HepG2 (cell line): Measurements from ENCODE around the gene NECAP2. TPM values are rescaled to one million over a fixed set of nuclear protein-coding genes. Genes with fewer than 3 reads are reported as not detected.

Source experiments
- EP300 ChIP-seq, 3 experiments: sonication (generic) in 1 of 3; formaldehyde crosslinking in 1 of 3; IDR thresholded peaks; 2 replicates each; pipeline versions ENCODE4 v1.5.1 to v1.6.1; 2011 to 2020; ENCODE audit warnings: low read depth in 2 of 3, low read length in 2 of 3, borderline replicate concordance in 1 of 3, improper control_type of control experiment in 1 of 3, mild to moderate bottlenecking in 1 of 3, missing genetic modification reagents in 1 of 3, moderate library complexity in 1 of 3
- IRF9 ChIP-seq: sonication (generic); formaldehyde crosslinking; IDR thresholded peaks from 2 replicates; pipeline ENCODE4 v1.8.0; 2022; ENCODE audit warnings: missing genetic modification reagents, mild to moderate bottlenecking, borderline replicate concordance
- ISX ChIP-seq: sonication (generic); formaldehyde crosslinking; conservative IDR thresholded peaks from 2 replicates; pipeline ENCODE4 v1.5.0; 2020; ENCODE audit warnings: missing genetic modification reagents
- KDM5A ChIP-seq: fragments of 200-600 bp; sonication (generic); IDR thresholded peaks from 2 replicates; pipeline ENCODE4 v1.7.0; 2018; ENCODE audit warnings: antibody characterized with exemption, mild to moderate bottlenecking, low read length, borderline replicate concordance
- KLF6 ChIP-seq: IDR thresholded peaks from 2 replicates; pipeline ENCODE4 v1.8.0; 2016; ENCODE audit warnings: missing biosample characterization, missing genetic modification reagents
- MBD4 ChIP-seq: IDR thresholded peaks from 2 replicates; pipeline ENCODE4 v1.6.1; 2012; ENCODE audit warnings: low read length, inconsistent platforms, borderline replicate concordance
- PRPF4 ChIP-seq: fragments of 200-400 bp; formaldehyde crosslinking; IDR thresholded peaks from 2 replicates; pipeline ENCODE4 v1.6.1; 2016; ENCODE audit warnings: low read length, low read depth; ENCODE audit not compliant: poor library complexity, severe bottlenecking
- RAD21 ChIP-seq: fragments of 450-650 bp; formaldehyde crosslinking; IDR thresholded peaks from 2 replicates; pipeline ENCODE4 v1.5.0; 2020; ENCODE audit warnings: mild to moderate bottlenecking
- REPIN1 ChIP-seq: sonication (generic); formaldehyde crosslinking; IDR thresholded peaks from 2 replicates; pipeline ENCODE4 v1.8.0; 2022; ENCODE audit warnings: missing genetic modification reagents, low read depth, mild to moderate bottlenecking, borderline replicate concordance
- SMC3 ChIP-seq: IDR thresholded peaks from 2 replicates; pipeline ENCODE4 v1.6.1; 2011; ENCODE audit warnings: low read length, improper control_type of control experiment
- SP140L ChIP-seq: sonication (generic); formaldehyde crosslinking; IDR thresholded peaks from 2 replicates; pipeline ENCODE4 v1.4.0; 2020; ENCODE audit warnings: missing genetic modification reagents, borderline replicate concordance
- SRSF1 ChIP-seq: fragments of 200-400 bp; formaldehyde crosslinking; optimal IDR thresholded peaks from 2 replicates; pipeline ENCODE3; 2017; ENCODE audit warnings: mild to moderate bottlenecking, low read depth, low read length, moderate library complexity
- ZBTB14 ChIP-seq: sonication (generic); formaldehyde crosslinking; IDR thresholded peaks from 2 replicates; pipeline ENCODE4 v1.4.0; 2020; ENCODE audit warnings: missing genetic modification reagents
- ZBTB8A ChIP-seq: sonication (generic); formaldehyde crosslinking; IDR thresholded peaks from 2 replicates; pipeline ENCODE4 v1.4.0; 2020; ENCODE audit warnings: mild to moderate bottlenecking, low read depth, missing genetic modification reagents, borderline replicate concordance
- ZNF24 ChIP-seq: fragments of 450-650 bp; IDR thresholded peaks from 2 replicates; pipeline ENCODE4 v1.6.1; 2017; ENCODE audit warnings: antibody characterized with exemption, mild to moderate bottlenecking
- ZNF569 ChIP-seq: sonication (generic); formaldehyde crosslinking; IDR thresholded peaks from 2 replicates; pipeline ENCODE4 v1.5.0; 2020; ENCODE audit warnings: mild to moderate bottlenecking, missing genetic modification reagents, moderate library complexity, borderline replicate concordance
- ZNF629 ChIP-seq: sonication (generic); formaldehyde crosslinking; conservative IDR thresholded peaks from 2 replicates; pipeline ENCODE4 v1.5.0; 2020; ENCODE audit warnings: missing genetic modification reagents
- ZNF660 ChIP-seq: sonication (generic); formaldehyde crosslinking; IDR thresholded peaks from 2 replicates; pipeline ENCODE4 v1.5.1; 2020; ENCODE audit warnings: mild to moderate bottlenecking, low read depth, missing genetic modification reagents, borderline replicate concordance
- ZNF691 ChIP-seq: sonication (generic); formaldehyde crosslinking; IDR thresholded peaks from 2 replicates; pipeline ENCODE4 v1.4.0; 2020; ENCODE audit warnings: missing genetic modification reagents, low read depth, mild to moderate bottlenecking, borderline replicate concordance
- ZNF777 ChIP-seq: sonication (generic); formaldehyde crosslinking; IDR thresholded peaks from 2 replicates; pipeline ENCODE4 v1.4.0; 2020; ENCODE audit warnings: missing genetic modification reagents
- polyA plus RNA-seq, 8 experiments: library from polyadenylated mRNA; depleted of rRNA in 3 of 8; stranded (reverse) in 7 of 8; unstranded in 1 of 8; fragments of >200 nt; fragmentation: Illumina TruSeq in 4 of 8; extraction: Trizol in 4 of 8; gene quantifications; 2 replicates each; pipeline versions ENCODE4 v1.2.1 to v1.2.3, GENCODE V29; 2011 to 2016; ENCODE audit warnings: low read depth in 4 of 8, missing spikeins in 1 of 8, mixed read lengths in 1 of 8; ENCODE audit not compliant: insufficient read depth in 1 of 8
- total RNA-seq, 5 experiments: library from RNA; depleted of rRNA; stranded (reverse); fragments of >200 nt; fragmentation: Illumina TruSeq; extraction: Trizol; gene quantifications; 2 replicates each; pipeline ENCODE4 v1.2.3, GENCODE V29; 2016; ENCODE audit warnings: low read depth in 1 of 5
- TF ChIP-seq, protein P1 (sequence below): sonication (generic); formaldehyde crosslinking; IDR thresholded peaks from 2 replicates; pipeline ENCODE4 v1.5.0; 2020; ENCODE audit warnings: missing genetic modification reagents
- TF ChIP-seq, protein P2 (sequence below): fragments of 450-650 bp; IDR thresholded peaks from 2 replicates; pipeline ENCODE4 v1.6.1; 2016

NECAP2 gene
- total and polyA plus RNA-seq, 2 of the 13 experiments (the other 11 are each of a cell fraction or from before 2014, with no cell fraction given): 38.5 to 52.3 TPM

DNA sequence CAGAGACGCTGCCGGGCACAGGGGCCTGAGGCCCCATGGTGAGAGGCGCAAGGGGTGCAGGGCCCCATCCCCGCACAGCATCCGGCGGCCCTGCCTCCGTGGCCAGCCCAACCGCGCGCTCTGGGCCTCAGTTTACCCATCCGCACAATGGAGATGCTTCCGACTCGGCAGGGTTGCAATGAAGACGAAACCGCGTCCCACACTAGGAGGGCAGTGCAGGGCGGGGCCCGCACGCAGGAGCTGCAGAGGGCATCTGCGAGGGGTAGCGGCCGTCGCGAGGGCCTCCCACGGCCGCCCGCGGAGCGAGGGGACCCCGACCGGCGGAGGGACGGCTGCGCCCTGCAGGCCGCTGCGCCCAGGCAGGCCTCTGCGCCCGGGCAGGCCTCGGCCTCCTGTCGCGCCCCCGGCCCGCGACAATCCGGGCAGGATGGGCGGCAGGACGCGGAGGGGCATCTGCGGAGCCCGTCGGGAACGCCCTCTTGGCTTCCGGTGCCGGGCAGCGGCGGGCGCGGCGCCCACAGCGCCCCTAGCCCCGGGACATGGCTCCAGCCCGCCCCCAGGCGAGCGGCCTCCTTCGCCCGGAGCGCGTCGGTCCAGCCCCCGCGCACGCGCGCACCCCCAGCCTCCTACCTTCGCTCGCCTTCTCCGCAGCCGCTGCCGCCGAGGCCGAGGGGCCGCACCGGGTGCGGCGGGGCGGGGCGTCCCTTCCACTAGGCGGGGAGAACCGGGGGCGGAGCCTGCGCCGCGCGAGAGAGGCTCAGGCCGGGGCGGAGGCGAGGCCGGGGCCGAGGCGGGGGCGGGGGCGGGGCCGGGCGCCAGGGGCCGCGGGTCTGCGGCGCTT is 58.3 kb downstream of the NECAP2 start (continued):
- no peak for TF ChIP-seq SP140L
- TF ChIP-seq IRF9 (CRISPR knock-in tag): no peak
- TF ChIP-seq ZBTB8A (CRISPR knock-in tag): 0 out of 2 replicates have a peak, but pooled peaks have one; percentile 49
- peak; percentile 39 for TF ChIP-seq RAD21 (CRISPR knock-in tag)
- TF ChIP-seq ZNF629: peak; percentile 98
- peak; percentile 90 for TF ChIP-seq ZNF777 (CRISPR knock-in tag)
- TF ChIP-seq ZNF660: no peak
- no peak for TF ChIP-seq EP300 (IDR thresholded peaks at IDR 0.05; ENCODE audit: low read depth in 2 of 2, low read length in 2 of 2)
- TF ChIP-seq EP300 (CRISPR knock-in tag; IDR thresholded peaks at IDR 0.05; ENCODE audit: borderline replicate concordance): no peak
- no peak for TF ChIP-seq REPIN1
- no peak for TF ChIP-seq ISX
- TF ChIP-seq KLF6 (CRISPR knock-in tag): no peak; the same call in 1 of the 2 replicates
- TF ChIP-seq ZBTB14 (CRISPR knock-in tag): 0 out of 2 replicates have a peak, but pooled peaks have one; percentile 45
- TF ChIP-seq, protein P1, sequence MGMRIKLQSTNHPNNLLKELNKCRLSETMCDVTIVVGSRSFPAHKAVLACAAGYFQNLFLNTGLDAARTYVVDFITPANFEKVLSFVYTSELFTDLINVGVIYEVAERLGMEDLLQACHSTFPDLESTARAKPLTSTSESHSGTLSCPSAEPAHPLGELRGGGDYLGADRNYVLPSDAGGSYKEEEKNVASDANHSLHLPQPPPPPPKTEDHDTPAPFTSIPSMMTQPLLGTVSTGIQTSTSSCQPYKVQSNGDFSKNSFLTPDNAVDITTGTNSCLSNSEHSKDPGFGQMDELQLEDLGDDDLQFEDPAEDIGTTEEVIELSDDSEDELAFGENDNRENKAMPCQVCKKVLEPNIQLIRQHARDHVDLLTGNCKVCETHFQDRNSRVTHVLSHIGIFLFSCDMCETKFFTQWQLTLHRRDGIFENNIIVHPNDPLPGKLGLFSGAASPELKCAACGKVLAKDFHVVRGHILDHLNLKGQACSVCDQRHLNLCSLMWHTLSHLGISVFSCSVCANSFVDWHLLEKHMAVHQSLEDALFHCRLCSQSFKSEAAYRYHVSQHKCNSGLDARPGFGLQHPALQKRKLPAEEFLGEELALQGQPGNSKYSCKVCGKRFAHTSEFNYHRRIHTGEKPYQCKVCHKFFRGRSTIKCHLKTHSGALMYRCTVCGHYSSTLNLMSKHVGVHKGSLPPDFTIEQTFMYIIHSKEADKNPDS (CRISPR knock-in tag): no peak; the same call in 1 of the 2 replicates
- TF ChIP-seq ZNF691 (CRISPR knock-in tag): no peak
- TF ChIP-seq, protein P2, sequence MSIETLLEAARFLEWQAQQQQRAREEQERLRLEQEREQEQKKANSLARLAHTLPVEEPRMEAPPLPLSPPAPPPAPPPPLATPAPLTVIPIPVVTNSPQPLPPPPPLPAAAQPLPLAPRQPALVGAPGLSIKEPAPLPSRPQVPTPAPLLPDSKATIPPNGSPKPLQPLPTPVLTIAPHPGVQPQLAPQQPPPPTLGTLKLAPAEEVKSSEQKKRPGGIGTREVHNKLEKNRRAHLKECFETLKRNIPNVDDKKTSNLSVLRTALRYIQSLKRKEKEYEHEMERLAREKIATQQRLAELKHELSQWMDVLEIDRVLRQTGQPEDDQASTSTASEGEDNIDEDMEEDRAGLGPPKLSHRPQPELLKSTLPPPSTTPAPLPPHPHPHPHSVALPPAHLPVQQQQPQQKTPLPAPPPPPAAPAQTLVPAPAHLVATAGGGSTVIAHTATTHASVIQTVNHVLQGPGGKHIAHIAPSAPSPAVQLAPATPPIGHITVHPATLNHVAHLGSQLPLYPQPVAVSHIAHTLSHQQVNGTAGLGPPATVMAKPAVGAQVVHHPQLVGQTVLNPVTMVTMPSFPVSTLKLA: no peak
- TF ChIP-seq SMC3: no peak
- no peak for TF ChIP-seq MBD4
- TF ChIP-seq ZNF24: no peak
- TF ChIP-seq KDM5A: no peak
- TF ChIP-seq ZNF569 (CRISPR knock-in tag): no peak
- TF ChIP-seq PRPF4: no peak
- no peak for TF ChIP-seq SRSF1
